Measurements from ENCODE around the gene DEPDC5. TPM values are rescaled to one million over a fixed set of nuclear protein-coding genes. Genes with fewer than 3 reads are reported as not detected.
A peak's percentile ranks its signal among the peaks of the same experiment; 100 is the strongest.

DEPDC5 gene
- total and polyA plus RNA-seq, 2 of the 8 experiments (the other 6 are each of a cell fraction or from before 2014, with no cell fraction given) = 18.3 to 26.5 TPM

DNA sequence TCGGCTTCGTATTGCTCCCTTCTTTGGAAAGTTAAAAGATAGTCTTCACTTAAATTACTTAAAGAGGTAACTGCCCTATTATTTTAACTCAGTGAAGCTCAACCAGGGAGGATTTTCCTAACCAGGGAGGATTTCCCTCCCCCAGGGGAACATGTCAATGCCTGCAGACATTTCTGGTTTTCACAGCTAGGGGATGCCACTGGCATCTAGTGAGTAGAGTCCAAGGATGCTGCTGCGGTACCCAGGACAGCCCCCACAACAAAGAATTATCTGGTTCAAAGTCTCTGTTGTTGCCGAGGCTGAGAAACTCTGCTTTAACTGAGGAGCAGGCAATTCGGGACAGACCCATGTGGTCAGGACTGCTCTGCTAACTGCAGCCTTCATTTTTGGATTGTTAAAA, 82.2 kb downstream of the DEPDC5 start:
- H3K9me3 ChIP-seq (ENCODE audit: insufficient read depth in 2 of 2, low read depth in 1 of 2, low read length in 1 of 2) = no peaks in the 10 kb centered on the region
- no peaks in the 10 kb centered on the region for H4K20me1 ChIP-seq (replicated peaks in 1 of 2; ENCODE audit: control insufficient read depth in 1 of 2, insufficient read depth in 2 of 2, low read length in 2 of 2)
- H3K27ac ChIP-seq (ENCODE audit: low read depth, low read length) = no peak overlapping the region
- H2BK20ac ChIP-seq (ENCODE audit: low read length) = no peak overlapping the region
- no peaks in the 10 kb centered on the region for H3K79me1 ChIP-seq (ENCODE audit: low read depth, low read length)
- no peak overlapping the region for H2BK12ac ChIP-seq (ENCODE audit: low read depth, low read length)
- no peak overlapping the region for H4K5ac ChIP-seq (ENCODE audit: insufficient read length, low read depth, low read length)
- FAIRE-seq (no peak), DNase-seq (ENCODE audit: low read depth in 1 of 2, low spot score in 2 of 2) (no peak)
- H2BK5ac ChIP-seq (ENCODE audit: low read depth, low read length) = no peak overlapping the region
- H3K79me2 ChIP-seq (ENCODE audit: control insufficient read depth in 1 of 2, insufficient read depth in 2 of 2, low read length in 2 of 2) = no peaks in the 10 kb centered on the region
- H2AFZ ChIP-seq (ENCODE audit: low read length) = no peak overlapping the region
- no peak for TF ChIP-seq GTF2F1 (IDR thresholded peaks at IDR 0.05; ENCODE audit: borderline replicate concordance, low read depth, low read length)
- peak; percentile 20 to 47; a peak in 2 of 4 replicates for TF ChIP-seq RAD21 (IDR thresholded peaks at IDR 0.05 in 1 of 2, conservative IDR thresholded peaks at IDR 0.05 in 1 of 2; ENCODE audit: low read depth in 2 of 2, low read length in 2 of 2)
- TF ChIP-seq, protein P1, sequence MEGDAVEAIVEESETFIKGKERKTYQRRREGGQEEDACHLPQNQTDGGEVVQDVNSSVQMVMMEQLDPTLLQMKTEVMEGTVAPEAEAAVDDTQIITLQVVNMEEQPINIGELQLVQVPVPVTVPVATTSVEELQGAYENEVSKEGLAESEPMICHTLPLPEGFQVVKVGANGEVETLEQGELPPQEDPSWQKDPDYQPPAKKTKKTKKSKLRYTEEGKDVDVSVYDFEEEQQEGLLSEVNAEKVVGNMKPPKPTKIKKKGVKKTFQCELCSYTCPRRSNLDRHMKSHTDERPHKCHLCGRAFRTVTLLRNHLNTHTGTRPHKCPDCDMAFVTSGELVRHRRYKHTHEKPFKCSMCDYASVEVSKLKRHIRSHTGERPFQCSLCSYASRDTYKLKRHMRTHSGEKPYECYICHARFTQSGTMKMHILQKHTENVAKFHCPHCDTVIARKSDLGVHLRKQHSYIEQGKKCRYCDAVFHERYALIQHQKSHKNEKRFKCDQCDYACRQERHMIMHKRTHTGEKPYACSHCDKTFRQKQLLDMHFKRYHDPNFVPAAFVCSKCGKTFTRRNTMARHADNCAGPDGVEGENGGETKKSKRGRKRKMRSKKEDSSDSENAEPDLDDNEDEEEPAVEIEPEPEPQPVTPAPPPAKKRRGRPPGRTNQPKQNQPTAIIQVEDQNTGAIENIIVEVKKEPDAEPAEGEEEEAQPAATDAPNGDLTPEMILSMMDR (IDR thresholded peaks at IDR 0.05; ENCODE audit: control extremely low read depth in 1 of 3, insufficient read depth in 1 of 3, low read depth in 1 of 3, low read length in 3 of 3) = peak; percentile 15 to 29 (median 23); a peak in 3 of 4 replicates
- TF ChIP-seq NRF1 (IDR thresholded peaks at IDR 0.05; ENCODE audit: low read depth, low read length) = no peak
- H3K4me3 ChIP-seq (ENCODE audit: extremely low read depth in 1 of 4, insufficient read depth in 2 of 4, low read depth in 3 of 4, low read length in 4 of 4) = no peak overlapping the region
- H2BK120ac ChIP-seq (replicated peaks; ENCODE audit: low read depth, low read length) = no peak overlapping the region
- no peak overlapping the region for H3K56ac ChIP-seq (replicated peaks; ENCODE audit: insufficient read length, low read depth, low read length)
- no peak overlapping the region for H4K91ac ChIP-seq (replicated peaks; ENCODE audit: insufficient read length, low read length)
- no peaks in the 10 kb centered on the region; the same call in 1 of the 2 replicates for H3K23me2 ChIP-seq (ENCODE audit: low read depth, low read length)
- H3K4me2 ChIP-seq (ENCODE audit: insufficient read depth in 1 of 2, low read depth in 2 of 2, low read length in 2 of 2) = no peak overlapping the region
- no peaks in the 10 kb centered on the region for H3K27me3 ChIP-seq (replicated peaks in 1 of 4; ENCODE audit: control insufficient read depth in 3 of 4, extremely low read depth in 1 of 4, insufficient read depth in 3 of 4, low read length in 3 of 4)
- H2AK5ac ChIP-seq (ENCODE audit: low read depth, low read length) = no peak overlapping the region
- H3K4me1 ChIP-seq (replicated peaks in 1 of 4; ENCODE audit: control insufficient read depth in 3 of 4, insufficient read depth in 4 of 4, low read length in 3 of 4) = no peaks in the 10 kb centered on the region
- no peak overlapping the region for H2BK15ac ChIP-seq (ENCODE audit: low read length)
- no peak overlapping the region for H3K4ac ChIP-seq (replicated peaks; ENCODE audit: insufficient read length, low read depth, low read length)
- no peak overlapping the region for H3K14ac ChIP-seq (ENCODE audit: insufficient read length)
- H3K9ac ChIP-seq (replicated peaks in 1 of 4; ENCODE audit: extremely low read depth in 1 of 4, low read depth in 3 of 4, low read length in 3 of 4) = no peak overlapping the region
- 92% methylated on average over 5 of the region's 5 CpGs; no CpG with 5 or more reads in 1 of the 2 experiments for WGBS, 2 experiments (ENCODE audit: extremely low coverage in 1 of 2, insufficient coverage in 1 of 2, insufficient read length in 1 of 2, insufficient replicate concordance in 2 of 2, low coverage in 1 of 2, low lambda C conversion rate in 2 of 2, missing lambda C conversion rate in 1 of 2)
- H3K23ac ChIP-seq (ENCODE audit: insufficient read length) = no peak overlapping the region
- ChIA-PET CTCF (ENCODE audit: partially characterized antibody) (interaction anchor here (1.0 to 2.1 kb wide), 8 partner anchors 9 to 141 kb away, joined by 3 to 13 read pairs (median 5); no protein-coding TSS in a partner anchor), POLR2A (ENCODE audit: partially characterized antibody) (interaction anchor here (0.9 kb wide), 1 partner anchor 103 kb away, joined by 4 read pairs; no protein-coding TSS in a partner anchor)
- no peak overlapping the region for H4K8ac ChIP-seq (ENCODE audit: extremely low read depth, insufficient read depth, low read length)
- peaks cover 0 to 10% (median 0%) of the 10 kb centered on the region in 4 experiments; a peak in 3 of 8 replicates for H3K36me3 ChIP-seq (ENCODE audit: control insufficient read depth in 2 of 4, insufficient read depth in 4 of 4, low read length in 3 of 4)
- no peak overlapping the region for H3K18ac ChIP-seq (ENCODE audit: extremely low read depth, low read length)
